OCI-M2 (cell line): Measurements from ENCODE around the gene ARID3A.
"Not testable (repeated sequence)": the region's sequence is repeated elsewhere in the genome, so short reads cannot be mapped to it uniquely, and the experiment has no call there.

Experiments
- DNase-seq: peaks from one replicate; lab custom pipeline; 2025; ENCODE audit not compliant: unreplicated experiment; lab: John Stamatoyannopoulos, UW

Gene ARID3A

DNA sequence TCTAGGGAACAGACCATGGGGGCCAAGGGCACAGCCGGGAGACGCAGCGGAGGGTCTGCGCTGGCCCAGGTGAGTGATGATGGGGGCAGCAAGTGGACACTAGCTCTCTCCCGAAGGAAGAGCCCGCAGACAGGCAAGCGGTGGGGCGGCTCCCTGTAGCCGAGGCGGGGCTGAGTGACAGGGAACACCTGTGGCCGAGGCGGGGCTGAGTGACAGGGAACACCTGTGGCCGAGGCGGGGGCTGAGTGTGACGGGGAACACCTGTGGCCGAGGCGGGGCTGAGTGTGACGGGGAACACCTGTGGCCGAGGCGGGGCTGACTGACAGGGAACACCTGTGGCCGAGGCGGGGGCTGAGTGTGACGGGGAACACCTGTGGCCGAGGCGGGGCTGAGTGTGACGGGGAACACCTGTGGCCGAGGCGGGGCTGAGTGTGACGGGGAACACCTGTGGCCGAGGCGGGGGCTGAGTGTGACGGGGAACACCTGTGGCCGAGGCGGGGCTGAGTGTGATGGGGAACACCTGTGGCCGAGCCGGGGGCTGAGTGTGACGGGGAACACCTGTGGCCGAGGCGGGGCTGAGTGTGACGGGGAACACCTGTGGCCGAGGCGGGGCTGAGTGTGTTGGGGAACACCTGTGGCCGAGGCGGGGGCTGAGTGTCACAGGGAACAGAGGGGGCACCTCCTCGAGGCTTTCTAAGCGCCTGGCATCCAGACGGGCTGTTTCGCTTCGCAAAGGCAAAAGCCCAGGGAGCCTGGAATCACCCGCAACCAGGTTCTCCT lies 34.2 kb upstream of the ARID3A start:
- not testable (repeated sequence) for DNase-seq

DNA sequence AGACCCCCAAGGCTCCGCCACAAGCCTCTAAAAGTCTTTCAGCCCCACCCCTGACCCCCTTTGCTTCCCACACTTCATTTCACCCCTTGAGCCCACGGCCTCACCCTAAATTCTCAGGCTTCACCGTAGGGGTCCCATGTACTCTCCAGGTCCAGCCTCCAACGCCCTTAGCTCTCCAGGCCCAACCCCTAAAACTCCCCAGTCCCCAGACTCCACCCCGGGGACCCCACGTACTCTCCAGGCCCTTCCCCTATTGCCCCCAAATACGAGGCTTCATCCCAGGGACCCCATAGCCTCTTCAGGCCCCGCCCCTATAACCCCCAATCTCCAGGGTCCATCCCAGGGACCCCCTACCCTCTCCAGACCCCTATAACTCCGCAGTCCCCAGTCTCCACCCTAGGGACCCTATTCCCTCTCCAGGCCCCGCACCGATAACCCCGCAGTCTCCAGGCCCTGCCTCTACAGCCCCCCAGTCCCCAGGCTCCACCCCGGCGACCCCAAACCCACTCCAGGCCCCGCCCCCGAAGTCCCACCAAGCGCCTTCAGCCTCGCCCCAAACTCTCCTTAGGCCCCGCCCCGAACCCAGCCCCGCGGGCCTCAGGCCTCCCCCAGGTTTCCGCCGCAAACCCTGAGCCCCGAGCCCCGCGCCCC lies 33.5 kb upstream of the ARID3A start:
- DNase-seq: no peak

DNA sequence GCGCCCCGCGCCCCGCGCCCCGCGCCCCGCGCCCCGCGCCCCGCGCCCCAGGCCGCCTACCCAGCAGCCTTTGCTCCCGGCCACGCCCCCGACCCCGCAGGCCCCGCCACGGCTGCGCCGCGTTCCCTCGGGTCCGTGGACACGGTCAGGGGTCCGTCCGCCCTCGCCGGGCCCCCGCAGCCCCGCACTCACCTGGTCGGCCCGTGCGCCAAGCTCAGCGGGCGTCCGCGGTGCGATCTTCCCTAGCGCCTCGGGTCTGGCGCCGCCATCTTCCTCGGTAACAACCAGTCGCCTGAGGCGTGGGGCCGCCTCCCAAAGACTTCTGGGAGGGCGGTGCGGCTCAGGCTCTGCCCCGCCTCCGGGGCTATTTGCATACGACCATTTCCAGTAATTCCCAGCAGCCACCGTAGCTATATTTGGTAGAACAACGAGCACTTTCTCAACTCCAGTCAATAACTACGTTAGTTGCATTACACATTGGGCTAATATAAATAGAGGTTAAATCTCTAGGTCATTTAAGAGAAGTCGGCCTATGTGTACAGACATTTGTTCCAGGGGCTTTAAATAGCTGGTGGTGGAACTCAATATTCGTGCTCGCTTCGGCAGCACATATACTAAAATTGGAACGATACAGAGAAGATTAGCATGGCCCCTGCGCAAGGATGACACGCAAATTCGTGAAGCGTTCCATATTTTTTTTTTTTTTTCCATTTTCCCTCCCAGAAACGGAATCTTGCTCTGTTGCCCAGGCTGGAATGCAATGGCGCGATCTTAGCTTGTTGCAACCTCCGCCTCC lies 32.7 kb upstream of the ARID3A start, which contains the start of the genes MED16 and RNU6-9:
Gene MED16, minus strand, starts transcription at position 294 of the 796 bp plus-strand sequence. CDS start 2,056 bp downstream, outside the sequence.
Gene RNU6-9, plus strand, starts transcription at position 591 of the 796 bp plus-strand sequence.
- peak; percentile 66 for DNase-seq

DNA sequence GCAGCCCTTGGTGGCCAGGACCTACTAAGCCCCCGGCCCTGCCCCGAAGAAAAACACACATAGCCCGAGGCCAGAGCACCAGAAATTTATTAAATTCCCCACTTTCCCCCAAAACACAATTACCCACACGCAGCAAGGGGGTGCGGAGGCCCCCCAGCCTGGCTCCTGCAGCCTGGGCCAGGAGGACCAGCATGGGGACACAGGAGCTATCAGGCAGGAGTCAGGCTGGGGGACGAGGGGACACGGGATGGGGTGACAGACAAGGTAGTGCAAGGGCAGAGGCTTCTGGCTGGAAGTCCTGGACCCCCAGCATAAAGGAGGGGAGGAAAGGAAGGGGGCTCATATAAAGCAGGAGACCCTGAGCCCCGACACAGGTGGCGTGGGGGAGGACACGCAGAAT lies 29.4 kb upstream of the ARID3A start:
- no peak for DNase-seq

DNA sequence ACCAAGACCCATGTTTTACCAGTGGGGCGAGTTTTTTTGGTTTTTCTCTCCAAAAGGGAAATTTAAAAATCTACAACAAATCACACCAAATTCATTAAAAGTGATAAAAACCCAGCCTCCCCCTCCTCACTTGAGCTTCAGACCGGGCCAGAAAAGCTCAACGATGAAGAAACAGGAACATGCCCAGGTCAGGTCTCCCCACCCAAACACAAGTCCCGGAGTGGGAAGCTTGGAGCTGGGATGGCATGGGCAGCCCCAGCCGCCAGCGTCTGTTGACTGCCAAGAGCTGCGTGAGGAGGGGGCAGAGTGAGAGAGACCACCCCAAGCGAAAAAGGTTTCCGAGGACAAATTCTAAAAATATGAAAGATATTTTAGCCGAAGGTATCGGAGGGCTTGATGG lies 28.8 kb upstream of the ARID3A start:
- DNase-seq: no peak

DNA sequence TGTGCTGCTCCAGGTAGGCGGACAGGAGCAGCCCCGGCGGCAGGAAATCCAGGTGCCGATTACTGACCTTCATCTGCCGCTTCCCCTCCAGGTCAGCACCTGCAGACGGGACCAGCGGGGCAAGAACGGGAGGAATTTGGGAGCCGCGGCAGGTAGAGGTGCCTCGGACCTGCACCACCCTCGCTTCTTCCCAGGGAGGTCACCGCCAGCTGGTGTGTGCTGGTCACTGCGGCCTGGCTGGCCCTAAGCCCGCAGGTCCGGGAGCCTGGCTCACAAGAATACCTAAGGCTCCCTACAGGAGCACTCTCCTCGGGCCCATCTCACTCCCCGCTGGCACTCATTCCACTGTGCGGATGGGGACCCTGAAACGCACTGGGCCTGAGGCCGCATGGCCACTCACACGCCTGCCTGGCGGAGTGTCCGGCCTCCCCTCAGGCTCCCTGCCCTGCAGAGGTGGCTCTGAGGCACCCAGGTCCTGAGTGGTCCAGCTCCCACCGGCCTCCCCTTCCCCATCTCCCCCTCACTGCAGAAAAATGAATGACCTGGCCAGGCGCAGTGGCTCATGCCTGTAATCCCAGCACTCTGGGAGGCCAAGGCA lies 28.3 kb upstream of the ARID3A start:
- no peak for DNase-seq

DNA sequence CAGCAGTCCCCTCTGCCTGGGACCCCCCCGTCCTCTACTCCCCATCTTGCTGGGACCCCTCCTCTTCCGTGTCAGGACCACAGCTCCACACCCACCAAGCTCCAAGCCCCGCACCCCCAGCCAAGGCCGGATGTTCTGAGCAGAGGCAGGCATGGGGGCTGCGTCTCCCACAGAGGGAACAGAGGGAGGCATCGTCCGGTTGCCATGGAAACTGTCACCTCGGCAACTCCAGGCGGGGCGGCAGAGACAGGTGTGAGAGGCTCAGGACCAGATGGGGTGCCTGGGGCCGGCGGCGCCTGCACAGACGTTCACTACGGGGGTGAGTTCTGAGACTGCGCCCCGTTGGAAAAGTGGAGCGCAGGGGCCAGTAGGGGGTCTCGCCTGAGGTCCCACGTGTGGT lies 27.2 kb upstream of the ARID3A start:
- no peak for DNase-seq

DNA sequence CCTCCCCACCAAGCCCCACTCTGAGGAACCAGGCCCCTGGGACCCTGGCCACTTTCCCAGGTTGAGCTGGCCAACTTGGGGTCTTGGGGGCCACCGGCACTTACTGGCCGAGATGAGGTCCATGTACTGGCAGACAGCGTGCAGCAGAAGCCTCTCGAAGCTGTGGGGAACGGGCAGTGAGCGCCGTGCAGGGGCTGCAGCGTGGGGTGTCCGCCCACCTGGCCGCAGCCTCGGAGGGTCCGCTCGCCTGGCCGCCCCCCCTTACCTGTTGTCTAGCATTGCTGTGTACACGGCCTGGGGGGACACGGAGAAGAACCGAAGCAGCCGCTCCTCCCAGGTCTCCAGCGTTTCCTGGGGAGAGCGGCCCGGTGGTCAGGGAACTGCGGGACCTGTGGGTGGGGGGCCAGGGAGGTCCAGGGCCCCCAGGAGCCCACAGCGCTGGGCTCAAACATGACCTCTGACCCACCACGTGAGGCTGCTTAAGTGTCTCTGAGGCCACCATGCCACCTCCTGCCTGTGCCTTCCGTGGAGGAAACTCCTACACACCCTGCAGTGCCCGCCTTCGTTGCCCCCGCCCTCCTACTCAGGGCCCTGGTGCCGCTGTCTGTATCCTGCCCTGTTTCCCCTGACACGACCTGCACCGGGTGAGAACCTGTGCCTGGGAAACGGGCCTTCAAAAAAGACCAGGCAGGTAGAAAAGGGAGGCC lies 26.3 kb upstream of the ARID3A start:
- DNase-seq: no peak

DNA sequence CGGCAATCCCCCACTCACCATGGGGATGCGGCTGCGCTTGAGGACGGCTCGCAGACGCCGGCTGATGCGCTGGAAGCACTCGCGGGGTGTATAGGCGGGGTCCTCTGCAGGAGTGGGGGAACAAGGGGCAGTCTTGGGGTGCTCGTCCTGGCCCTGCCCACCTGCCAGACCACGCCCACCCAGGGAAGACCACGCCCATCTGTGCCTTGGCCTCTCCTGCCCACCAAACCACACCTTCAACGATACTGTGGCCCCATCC lies 25.9 kb upstream of the ARID3A start:
- no peak for DNase-seq

DNA sequence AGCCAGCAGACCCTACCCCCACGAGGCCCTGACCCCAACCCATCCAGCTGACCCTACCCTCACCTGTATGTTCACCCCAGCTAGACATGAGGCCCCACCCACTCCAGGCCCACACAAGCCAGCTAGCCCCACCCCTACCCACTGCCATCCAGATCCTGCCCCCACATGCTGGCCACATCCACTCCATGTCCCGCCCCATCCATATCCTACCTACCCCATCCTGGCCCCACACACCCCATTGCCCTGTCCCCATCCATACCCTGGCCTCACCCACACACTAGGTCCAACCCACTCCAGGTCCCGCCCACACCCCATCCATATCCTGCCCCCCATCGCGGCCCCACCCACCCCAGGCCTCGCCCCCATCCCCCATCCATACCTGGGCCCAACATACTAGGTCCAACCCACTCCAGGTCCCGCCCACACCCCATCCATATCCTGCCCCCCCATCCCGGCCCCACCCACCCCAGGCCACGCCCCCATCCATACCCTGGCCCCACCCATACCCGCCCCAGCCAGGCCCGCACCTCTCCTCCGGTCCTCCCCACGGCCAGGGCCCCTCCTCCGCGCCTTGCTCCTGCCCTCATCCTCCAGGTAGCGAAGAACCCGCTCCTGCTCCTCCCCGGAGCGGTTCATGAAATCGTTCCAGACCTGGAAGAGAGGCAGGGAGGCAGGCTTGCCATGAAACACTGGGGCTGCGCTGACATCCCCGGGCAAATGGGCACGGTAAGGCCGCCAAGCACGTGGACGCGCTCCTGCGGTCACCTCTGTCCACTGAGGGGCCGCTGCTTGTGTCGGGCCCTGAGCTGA lies 25.3 kb upstream of the ARID3A start:
- no peak for DNase-seq

DNA sequence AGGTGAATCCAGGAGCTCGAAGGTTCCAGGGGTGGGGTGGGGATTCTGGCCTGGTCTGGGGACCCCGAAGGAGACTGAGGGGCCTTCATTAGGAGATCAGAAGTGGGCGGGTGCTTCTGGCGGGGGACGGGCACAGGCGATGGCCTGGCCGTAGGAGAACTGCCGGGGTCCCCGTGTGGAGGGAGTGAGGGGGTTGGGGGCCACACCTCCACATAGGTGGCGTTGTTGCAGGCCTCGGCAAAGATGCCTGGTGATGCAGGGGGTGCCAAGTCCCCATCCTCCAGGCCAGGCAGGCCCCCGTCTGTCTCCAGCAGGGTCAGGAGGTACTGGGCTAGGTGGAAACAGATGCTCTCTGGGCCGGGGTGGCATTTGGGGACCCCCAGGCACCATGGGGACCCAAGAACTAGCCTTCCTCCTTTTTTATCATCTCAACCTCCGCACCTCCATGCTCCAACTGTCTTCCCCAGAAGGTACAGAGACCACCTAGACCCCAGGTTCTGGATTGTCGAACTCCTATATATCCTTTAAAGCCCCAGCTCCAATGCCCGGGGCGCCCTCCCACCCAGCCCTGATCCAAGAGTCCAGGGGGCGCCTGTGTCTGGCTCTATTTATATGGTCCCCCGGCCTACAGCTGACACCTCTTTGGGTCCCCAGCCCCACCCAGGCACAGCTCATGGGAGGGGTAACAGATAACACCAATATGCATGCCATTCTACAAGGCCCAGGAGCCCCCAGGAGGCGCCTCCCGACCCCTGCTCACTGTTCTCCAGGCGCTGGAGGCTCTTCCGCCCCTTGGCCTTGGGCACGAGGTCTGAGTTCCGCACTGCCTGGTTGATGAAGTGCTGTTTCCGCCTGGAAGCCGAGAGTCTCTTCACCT lies 24.4 kb upstream of the ARID3A start:
- no peak for DNase-seq

DNA sequence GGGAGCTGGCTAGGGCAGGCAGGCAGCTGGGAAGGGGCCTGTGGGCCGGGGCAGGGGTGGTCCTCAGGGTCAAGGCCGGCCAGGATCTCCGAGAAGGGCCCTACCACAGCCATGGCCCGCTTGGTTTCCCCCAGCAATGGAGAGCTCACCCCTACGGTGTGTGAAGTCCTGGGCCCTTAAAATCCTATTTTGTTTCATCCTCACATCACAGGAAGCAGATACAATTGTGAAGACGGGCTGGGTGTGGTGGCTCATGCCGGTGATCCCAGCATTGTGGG lies 23.8 kb upstream of the ARID3A start:
- no peak for DNase-seq

DNA sequence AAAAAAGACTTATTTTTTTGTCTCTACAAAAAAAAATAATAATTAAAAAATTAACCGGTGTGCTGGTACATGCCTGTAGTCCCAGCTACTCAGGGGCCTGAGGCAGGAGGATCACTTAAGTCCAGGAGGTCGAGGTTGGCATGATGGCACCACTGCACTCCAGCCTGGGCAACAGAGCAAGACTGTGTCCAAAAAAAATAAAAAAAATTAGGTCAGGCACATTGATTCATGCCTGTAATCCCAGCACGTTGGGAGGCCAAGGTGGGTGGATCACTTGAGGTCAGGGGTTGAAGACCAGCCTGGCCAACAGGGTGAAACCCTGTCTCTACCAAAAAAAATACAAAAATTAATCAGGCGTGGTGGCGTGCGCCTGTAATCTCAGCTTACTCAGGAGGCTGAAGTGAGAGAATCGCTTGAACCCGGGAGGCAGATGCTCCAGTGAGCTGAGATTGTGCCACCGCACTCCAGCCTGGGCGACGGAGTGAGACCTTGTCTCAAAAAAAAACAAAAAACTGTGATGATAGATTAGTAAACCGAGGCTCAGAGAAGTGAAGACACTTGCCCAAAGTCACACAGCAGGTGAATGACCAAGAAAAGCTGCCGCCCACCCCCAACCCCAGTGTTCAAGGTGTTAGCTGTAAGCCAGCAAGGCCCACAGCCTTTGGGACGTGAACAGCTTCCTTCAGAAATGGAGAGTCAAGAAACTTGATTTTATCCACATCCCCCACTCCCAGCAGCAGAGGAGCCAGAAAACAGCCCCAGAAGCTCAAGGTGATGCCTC lies 23.2 kb upstream of the ARID3A start:
- no peak for DNase-seq

DNA sequence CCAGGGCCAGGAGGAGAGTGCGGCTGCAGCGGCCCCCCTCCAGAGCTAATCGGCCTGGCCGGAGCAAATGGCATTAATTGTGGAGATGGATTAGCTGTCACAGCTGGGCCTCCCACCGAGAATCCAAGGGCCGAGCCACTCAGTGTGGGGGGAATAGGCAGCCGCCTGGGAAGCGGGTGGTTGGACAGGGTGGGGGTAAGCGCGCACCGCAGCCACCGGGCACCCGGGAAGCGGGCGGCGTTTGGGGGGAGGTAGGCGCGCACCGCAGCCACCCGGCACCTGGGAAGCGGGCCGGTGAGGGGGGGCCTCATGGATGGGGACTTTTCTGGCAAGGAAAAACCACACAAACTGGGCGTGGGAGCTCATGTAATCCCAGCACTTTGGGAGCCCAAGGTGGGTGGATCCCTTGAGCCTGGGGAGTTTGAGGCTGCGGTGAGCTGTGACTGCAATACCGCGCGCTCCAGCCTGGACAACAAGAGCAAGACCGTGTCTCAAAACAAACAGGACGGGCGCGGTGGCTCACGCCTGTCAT lies 22.5 kb upstream of the ARID3A start:
- DNase-seq: no peak

DNA sequence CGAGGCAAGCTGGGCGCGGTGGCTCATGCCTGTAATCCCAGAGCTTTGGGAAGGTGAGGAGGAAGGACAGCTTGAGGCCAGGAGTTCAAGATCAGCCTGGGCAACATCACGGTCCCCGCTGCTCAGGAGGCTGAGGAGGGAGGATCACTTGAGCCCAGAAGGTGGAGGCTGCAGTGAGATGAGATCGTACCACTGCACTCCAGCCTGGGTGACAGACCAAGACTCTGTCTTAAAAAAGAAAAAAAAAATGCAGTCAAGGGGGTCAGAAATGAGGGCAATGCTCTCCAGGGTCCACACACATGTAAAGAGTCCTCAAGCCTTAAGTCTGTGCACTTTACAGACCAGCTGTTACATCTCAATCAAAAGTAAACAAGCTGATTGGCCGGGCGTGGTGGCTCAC lies 21.3 kb upstream of the ARID3A start:
- DNase-seq: no peak

DNA sequence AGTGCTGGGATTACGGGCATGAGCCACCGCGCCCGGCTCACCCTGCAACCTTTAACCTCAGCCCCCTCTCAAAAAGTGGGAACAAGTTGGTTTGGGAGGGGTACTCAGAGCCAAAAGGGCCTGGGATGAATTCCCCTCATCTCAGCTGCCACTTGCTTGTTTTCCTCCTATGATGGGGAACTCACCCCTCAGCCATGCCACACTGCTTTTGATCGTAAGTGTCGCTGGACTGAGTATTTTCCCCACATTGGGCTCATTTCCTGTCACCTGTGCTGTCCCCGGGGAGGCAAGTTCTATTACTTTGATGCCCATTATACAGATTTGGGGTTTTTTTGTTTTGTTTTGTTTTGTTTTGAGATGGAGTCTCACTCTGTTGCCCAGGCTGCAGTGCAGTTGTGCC lies 19.4 kb upstream of the ARID3A start:
- no peak for DNase-seq

DNA sequence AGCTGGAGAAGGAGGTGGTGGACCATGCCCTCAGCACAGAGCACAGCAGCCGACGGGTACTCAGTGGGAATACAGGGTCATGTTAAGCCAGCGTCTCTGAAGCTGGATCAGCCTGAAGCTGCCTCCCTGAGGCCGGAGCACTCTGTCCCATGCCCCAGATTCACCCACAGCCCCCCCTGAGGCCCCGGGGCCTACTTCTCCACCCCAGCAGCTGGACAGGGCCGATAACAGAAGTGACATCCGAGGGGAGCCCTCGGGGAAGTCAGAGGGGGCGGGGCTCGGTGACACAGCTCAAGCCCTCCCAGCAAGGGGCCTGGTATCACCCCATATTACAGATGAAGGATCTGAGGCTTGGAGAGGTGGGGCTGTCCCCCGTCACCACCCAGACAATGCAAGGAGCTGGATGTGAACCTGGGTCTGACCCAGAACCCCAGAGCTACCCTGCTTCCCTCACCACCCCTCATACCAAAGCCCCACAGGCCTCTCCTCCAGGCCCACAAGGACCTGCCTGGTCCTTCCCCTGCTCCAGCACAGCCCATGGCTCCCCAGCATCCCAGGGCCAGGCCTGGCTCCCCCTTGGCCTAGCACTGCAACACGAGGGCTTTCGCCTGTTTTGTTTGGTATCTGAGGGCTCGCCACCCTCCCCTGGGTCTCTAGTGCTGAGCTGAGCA lies 18.5 kb upstream of the ARID3A start:
- peak; percentile 31 for DNase-seq
